GM12878 (cell line): Measurements from ENCODE around the gene SOAT2.
A peak's percentile ranks its signal among the peaks of the same experiment; 100 is the strongest.

Experiments used
- MXI1 ChIP-seq: fragments of 150-350 bp; IDR thresholded peaks from 2 replicates; pipeline ENCODE4 v1.6.1; 2011; ENCODE audit warnings: low read depth, mild to moderate bottlenecking, inconsistent platforms, low read length, improper control_type of control experiment
- PBX3 ChIP-seq: IDR thresholded peaks from 2 replicates; pipeline ENCODE4 v1.6.1; 2011; ENCODE audit warnings: mild to moderate bottlenecking, low read depth, low read length, moderate library complexity; ENCODE audit not compliant: insufficient replicate concordance
- REST ChIP-seq: IDR thresholded peaks from 2 replicates; pipeline ENCODE4 v1.6.1; 2012; ENCODE audit warnings: mild to moderate bottlenecking, low read depth, low read length
- SMC3 ChIP-seq: IDR thresholded peaks from 2 replicates; pipeline ENCODE4 v1.6.1; 2011; ENCODE audit warnings: low read length, improper control_type of control experiment, borderline replicate concordance
- TF ChIP-seq, protein P1 (sequence below): fragments of 450-650 bp; formaldehyde crosslinking; IDR thresholded peaks from 2 replicates; pipeline ENCODE4 v1.4.0; 2022; ENCODE audit warnings: mild to moderate bottlenecking, moderate library complexity
- TF ChIP-seq, protein P2 (sequence below), 3 experiments: IDR thresholded peaks in 2 of 3; conservative IDR thresholded peaks in 1 of 3; 2 replicates each; pipeline ENCODE4 v1.5.1; 2011; ENCODE audit warnings: low read depth in 3 of 3, low read length in 3 of 3, mild to moderate bottlenecking in 3 of 3, control low read depth in 2 of 3, moderate library complexity in 2 of 3, inconsistent platforms in 1 of 3, mixed read lengths in 1 of 3; ENCODE audit not compliant: control insufficient read depth in 2 of 3, insufficient read depth in 1 of 3; ENCODE audit errors: extremely low read depth in 1 of 3

- TF ChIP-seq, protein P1, sequence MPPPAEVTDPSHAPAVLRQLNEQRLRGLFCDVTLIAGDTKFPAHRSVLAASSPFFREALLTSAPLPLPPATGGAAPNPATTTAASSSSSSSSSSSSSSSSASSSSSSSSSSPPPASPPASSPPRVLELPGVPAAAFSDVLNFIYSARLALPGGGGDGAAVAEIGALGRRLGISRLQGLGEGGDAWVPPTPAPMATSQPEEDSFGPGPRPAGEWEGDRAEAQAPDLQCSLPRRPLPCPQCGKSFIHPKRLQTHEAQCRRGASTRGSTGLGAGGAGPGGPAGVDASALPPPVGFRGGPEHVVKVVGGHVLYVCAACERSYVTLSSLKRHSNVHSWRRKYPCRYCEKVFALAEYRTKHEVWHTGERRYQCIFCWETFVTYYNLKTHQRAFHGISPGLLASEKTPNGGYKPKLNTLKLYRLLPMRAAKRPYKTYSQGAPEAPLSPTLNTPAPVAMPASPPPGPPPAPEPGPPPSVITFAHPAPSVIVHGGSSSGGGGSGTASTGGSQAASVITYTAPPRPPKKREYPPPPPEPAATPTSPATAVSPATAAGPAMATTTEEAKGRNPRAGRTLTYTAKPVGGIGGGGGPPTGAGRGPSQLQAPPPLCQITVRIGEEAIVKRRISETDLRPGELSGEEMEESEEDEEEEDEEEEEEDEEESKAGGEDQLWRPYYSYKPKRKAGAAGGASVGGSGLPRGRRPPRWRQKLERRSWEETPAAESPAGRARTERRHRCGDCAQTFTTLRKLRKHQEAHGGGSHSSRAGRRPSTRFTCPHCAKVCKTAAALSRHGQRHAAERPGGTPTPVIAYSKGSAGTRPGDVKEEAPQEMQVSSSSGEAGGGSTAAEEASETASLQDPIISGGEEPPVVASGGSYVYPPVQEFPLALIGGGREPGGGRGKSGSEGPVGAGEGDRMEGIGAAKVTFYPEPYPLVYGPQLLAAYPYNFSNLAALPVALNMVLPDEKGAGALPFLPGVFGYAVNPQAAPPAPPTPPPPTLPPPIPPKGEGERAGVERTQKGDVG (CRISPR knock-in tag): no peak
- TF ChIP-seq SMC3 (no peak), PBX3 (no peak), MXI1 (no peak), REST (no peak)
- TF ChIP-seq, protein P2, sequence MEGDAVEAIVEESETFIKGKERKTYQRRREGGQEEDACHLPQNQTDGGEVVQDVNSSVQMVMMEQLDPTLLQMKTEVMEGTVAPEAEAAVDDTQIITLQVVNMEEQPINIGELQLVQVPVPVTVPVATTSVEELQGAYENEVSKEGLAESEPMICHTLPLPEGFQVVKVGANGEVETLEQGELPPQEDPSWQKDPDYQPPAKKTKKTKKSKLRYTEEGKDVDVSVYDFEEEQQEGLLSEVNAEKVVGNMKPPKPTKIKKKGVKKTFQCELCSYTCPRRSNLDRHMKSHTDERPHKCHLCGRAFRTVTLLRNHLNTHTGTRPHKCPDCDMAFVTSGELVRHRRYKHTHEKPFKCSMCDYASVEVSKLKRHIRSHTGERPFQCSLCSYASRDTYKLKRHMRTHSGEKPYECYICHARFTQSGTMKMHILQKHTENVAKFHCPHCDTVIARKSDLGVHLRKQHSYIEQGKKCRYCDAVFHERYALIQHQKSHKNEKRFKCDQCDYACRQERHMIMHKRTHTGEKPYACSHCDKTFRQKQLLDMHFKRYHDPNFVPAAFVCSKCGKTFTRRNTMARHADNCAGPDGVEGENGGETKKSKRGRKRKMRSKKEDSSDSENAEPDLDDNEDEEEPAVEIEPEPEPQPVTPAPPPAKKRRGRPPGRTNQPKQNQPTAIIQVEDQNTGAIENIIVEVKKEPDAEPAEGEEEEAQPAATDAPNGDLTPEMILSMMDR (IDR thresholded peaks at IDR 0.05 in 2 of 3, conservative IDR thresholded peaks at IDR 0.05 in 1 of 3; ENCODE audit: control insufficient read depth in 2 of 3, extremely low read depth in 1 of 3, insufficient read depth in 1 of 3, low read depth in 3 of 3, low read length in 3 of 3): peak; percentile 8 to 31 (median 21); a peak in 3 of 6 replicates
Observed at GRCh38 chr12:53061404-53062010, 41.8 kb upstream of the SOAT2 start.
